Memory B cell (primary cell): ENCODE results near the gene CCDC57.

Source experiments
- ATAC-seq: fragments of 150-1000 bp; cut with Tn5 transposase; 2 replicates; pipeline ENCODE4 v1.10.0; 2021; ENCODE audit warnings: low read depth, mild to moderate bottlenecking, moderate library complexity
- DNase-seq, 2 donors: peaks; one replicate each; pipeline ENCODE4 v3.0.0; 2022; ENCODE audit warnings: low spot score in 2 of 2
- H3K27ac Mint-ChIP-seq: one replicate; pipeline ENCODE4 v1.8.0; 2022; ENCODE audit warnings: mild to moderate bottlenecking, moderate library complexity, mixed read lengths
- H3K27me3 Mint-ChIP-seq: one replicate; pipeline ENCODE4 v1.8.0; 2022; ENCODE audit warnings: mixed read lengths
- H3K36me3 Mint-ChIP-seq: one replicate; pipeline ENCODE4 v1.8.0; 2022; ENCODE audit warnings: mild to moderate bottlenecking, mixed read lengths
- H3K4me1 Mint-ChIP-seq: one replicate; pipeline ENCODE4 v1.8.0; 2022; ENCODE audit warnings: mixed read lengths
- H3K4me3 Mint-ChIP-seq: one replicate; pipeline ENCODE4 v1.8.0; 2022; ENCODE audit warnings: mild to moderate bottlenecking, moderate library complexity, mixed read lengths
- H3K9me3 Mint-ChIP-seq: one replicate; pipeline ENCODE4 v1.8.0; 2022; ENCODE audit warnings: mixed read lengths

The CCDC57 gene

GRCh38 chr17:82092628-82092994 lies 120.0 kb downstream of the CCDC57 start:
- Mint-ChIP-seq H3K27ac (no peak overlapping the region), H3K4me3 (no peak overlapping the region), H3K36me3 (peaks cover 11% of the 10 kb centered on the region), H3K27me3 (no peaks in the 10 kb centered on the region), H3K9me3 (no peaks in the 10 kb centered on the region), H3K4me1 (peaks cover 4% of the 10 kb centered on the region)
- ATAC-seq (no peak), DNase-seq (no peak)

GRCh38 chr17:82092094-82092586 lies 120.5 kb downstream of the CCDC57 start:
- Mint-ChIP-seq H3K9me3 (no peaks in the 10 kb centered on the region), H3K27me3 (no peaks in the 10 kb centered on the region), H3K36me3 (peaks cover 11% of the 10 kb centered on the region), H3K4me3 (no peak overlapping the region), H3K4me1 (peaks cover 4% of the 10 kb centered on the region), H3K27ac (no peak overlapping the region)
- ATAC-seq (no peak), DNase-seq (no peak)

- Mint-ChIP-seq H3K27ac (no peak overlapping the region), H3K9me3 (no peaks in the 10 kb centered on the region), H3K4me1 (no peaks in the 10 kb centered on the region), H3K27me3 (no peaks in the 10 kb centered on the region), H3K36me3 (peaks cover 11% of the 10 kb centered on the region), H3K4me3 (no peak overlapping the region)
- no peak for DNase-seq
- ATAC-seq: no peak
Observed at GRCh38 chr17:82091264-82092066, 121.2 kb downstream of the CCDC57 start.

GRCh38 chr17:82090549-82091263 lies 121.9 kb downstream of the CCDC57 start:
- H3K36me3 Mint-ChIP-seq: peaks cover 11% of the 10 kb centered on the region
- H3K9me3 Mint-ChIP-seq: no peaks in the 10 kb centered on the region
- no peaks in the 10 kb centered on the region for H3K4me1 Mint-ChIP-seq
- no peak overlapping the region for H3K4me3 Mint-ChIP-seq
- H3K27ac Mint-ChIP-seq: no peak overlapping the region
- no peak for ATAC-seq
- no peaks in the 10 kb centered on the region for H3K27me3 Mint-ChIP-seq
- no peak for DNase-seq

GRCh38 chr17:82089723-82090548 lies 122.7 kb downstream of the CCDC57 start:
- H3K27me3 Mint-ChIP-seq: no peaks in the 10 kb centered on the region
- H3K9me3 Mint-ChIP-seq: no peaks in the 10 kb centered on the region
- H3K4me1 Mint-ChIP-seq: no peaks in the 10 kb centered on the region
- no peak for DNase-seq
- H3K36me3 Mint-ChIP-seq: peaks cover 11% of the 10 kb centered on the region
- no peak for ATAC-seq
- no peak overlapping the region for H3K4me3 Mint-ChIP-seq
- no peak overlapping the region for H3K27ac Mint-ChIP-seq

- Mint-ChIP-seq H3K27me3 (no peaks in the 10 kb centered on the region), H3K36me3 (peaks cover 14% of the 10 kb centered on the region), H3K9me3 (no peaks in the 10 kb centered on the region), H3K4me3 (no peak overlapping the region), H3K4me1 (no peaks in the 10 kb centered on the region), H3K27ac (no peak overlapping the region)
- ATAC-seq (no peak), DNase-seq (no peak)
Observed at GRCh38 chr17:82088838-82089722, 123.6 kb downstream of the CCDC57 start.

GRCh38 chr17:82087961-82088837 lies 124.4 kb downstream of the CCDC57 start:
- Mint-ChIP-seq H3K36me3 (peaks cover 15% of the 10 kb centered on the region), H3K27ac (no peak overlapping the region), H3K4me3 (no peak overlapping the region), H3K4me1 (no peaks in the 10 kb centered on the region), H3K9me3 (no peaks in the 10 kb centered on the region), H3K27me3 (no peaks in the 10 kb centered on the region)
- ATAC-seq: no peak
- DNase-seq: no peak

- DNase-seq (no peak), ATAC-seq (no peak)
- Mint-ChIP-seq H3K4me1 (no peaks in the 10 kb centered on the region), H3K4me3 (no peak overlapping the region), H3K36me3 (peaks cover 15% of the 10 kb centered on the region), H3K27me3 (no peaks in the 10 kb centered on the region), H3K27ac (no peak overlapping the region), H3K9me3 (no peaks in the 10 kb centered on the region)
Observed at GRCh38 chr17:82086941-82087906, 125.4 kb downstream of the CCDC57 start.

- Mint-ChIP-seq H3K27ac (no peak overlapping the region), H3K36me3 (peaks cover 12% of the 10 kb centered on the region), H3K27me3 (no peaks in the 10 kb centered on the region), H3K4me3 (no peak overlapping the region), H3K9me3 (no peaks in the 10 kb centered on the region), H3K4me1 (no peaks in the 10 kb centered on the region)
- DNase-seq (no peak), ATAC-seq (no peak)
Observed at GRCh38 chr17:82085931-82086764, 126.5 kb downstream of the CCDC57 start.

- Mint-ChIP-seq H3K27ac (no peak overlapping the region), H3K9me3 (no peaks in the 10 kb centered on the region), H3K27me3 (no peaks in the 10 kb centered on the region), H3K4me1 (no peaks in the 10 kb centered on the region), H3K4me3 (no peak overlapping the region), H3K36me3 (peaks cover 12% of the 10 kb centered on the region)
- ATAC-seq (no peak), DNase-seq (no peak)
Observed at GRCh38 chr17:82085031-82085861, 127.4 kb downstream of the CCDC57 start.
